GM19193 (cell line): ENCODE measurements around the gene NRG4.

ENCODE experiments used
- POLR2A ChIP-seq: IDR thresholded peaks from 4 replicates; pipeline ENCODE4 v1.6.1; 2011; ENCODE audit not compliant: insufficient read depth, insufficient read length; ENCODE audit errors: extremely low read depth

The NRG4 gene

GRCh38 chr15:76010613-76011012 is 1.6 kb downstream of the NRG4 start:
- no peak for TF ChIP-seq POLR2A

GRCh38 chr15:76006136-76006778 is 6.0 kb downstream of the NRG4 start:
- TF ChIP-seq POLR2A = no peak

GRCh38 chr15:76003364-76003763 is 8.9 kb downstream of the NRG4 start:
- TF ChIP-seq POLR2A = no peak

- TF ChIP-seq POLR2A = no peak
These were observed 16.6 kb downstream of the NRG4 start for GRCh38 chr15:75995611-75996010.

GRCh38 chr15:75994220-75994619 is 18.0 kb downstream of the NRG4 start:
- no peak for TF ChIP-seq POLR2A

GRCh38 chr15:75992897-75993296 is 19.3 kb downstream of the NRG4 start:
- TF ChIP-seq POLR2A = no peak

- TF ChIP-seq POLR2A = no peak
These were observed 22.3 kb downstream of the NRG4 start for GRCh38 chr15:75989875-75990274.

GRCh38 chr15:75989045-75989444 is 23.2 kb downstream of the NRG4 start:
- no peak for TF ChIP-seq POLR2A

- no peak for TF ChIP-seq POLR2A
These were observed 26.3 kb downstream of the NRG4 start for GRCh38 chr15:75985971-75986370.

GRCh38 chr15:75982468-75982867 is 29.8 kb downstream of the NRG4 start:
- TF ChIP-seq POLR2A = no peak

GRCh38 chr15:75981149-75981815 is 30.9 kb downstream of the NRG4 start:
- no peak for TF ChIP-seq POLR2A

- TF ChIP-seq POLR2A = no peak
These were observed 46.2 kb downstream of the NRG4 start for GRCh38 chr15:75966073-75966472.

- TF ChIP-seq POLR2A = no peak
These were observed 50.9 kb downstream of the NRG4 start for GRCh38 chr15:75961331-75961730.

GRCh38 chr15:75955720-75956119 is 56.5 kb downstream of the NRG4 start:
- TF ChIP-seq POLR2A = no peak

GRCh38 chr15:75952525-75952924 is 59.7 kb downstream of the NRG4 start:
- TF ChIP-seq POLR2A = no peak

GRCh38 chr15:75948761-75949296 is 63.4 kb downstream of the NRG4 start:
- TF ChIP-seq POLR2A = no peak

GRCh38 chr15:75947092-75947491 is 65.1 kb downstream of the NRG4 start:
- no peak for TF ChIP-seq POLR2A

- no peak for TF ChIP-seq POLR2A
These were observed 66.3 kb downstream of the NRG4 start for GRCh38 chr15:75945953-75946352.
